NCI-H82 treated with DMSO at 0.1 percent for 48 hours (cell line): ENCODE data around the gene IFNL3.
"Not testable (repeated sequence)": the region's sequence is repeated elsewhere in the genome, so short reads cannot be mapped to it uniquely, and the experiment has no call there.

Experiments used
- DNase-seq: peaks from one replicate; lab custom pipeline; 2025; ENCODE audit not compliant: unreplicated experiment; lab: John Stamatoyannopoulos, UW

IFNL3 gene

GRCh38 chr19:39218230-39219007 is 26.4 kb downstream of the IFNL3 start:
- peak; percentile 89 for DNase-seq

GRCh38 chr19:39217094-39217493 is 27.7 kb downstream of the IFNL3 start:
- DNase-seq, result no peak

- not testable (repeated sequence) for DNase-seq
Measured at GRCh38 chr19:39215323-39215722, 29.5 kb downstream of the IFNL3 start.

GRCh38 chr19:39212375-39212742 is 32.4 kb downstream of the IFNL3 start:
- DNase-seq, result peak; percentile 18

GRCh38 chr19:39211731-39212374 is 33.0 kb downstream of the IFNL3 start:
- no peak for DNase-seq

- no peak for DNase-seq
Measured at GRCh38 chr19:39209196-39209595, 35.6 kb downstream of the IFNL3 start.

GRCh38 chr19:39208175-39208795 is 36.5 kb downstream of the IFNL3 start:
- no peak for DNase-seq

GRCh38 chr19:39207293-39207836 is 37.4 kb downstream of the IFNL3 start:
- DNase-seq, result no peak

- no peak for DNase-seq
Measured at GRCh38 chr19:39206122-39206521, 38.7 kb downstream of the IFNL3 start.

GRCh38 chr19:39205449-39205764 is 39.4 kb downstream of the IFNL3 start:
- DNase-seq, result no peak

- no peak for DNase-seq
Measured at GRCh38 chr19:39203372-39204341, 41.1 kb downstream of the IFNL3 start, which contains the start of gene SYCN. Gene SYCN, minus strand, starts transcription at chr19:39204263. Its CDS starts 9 bp downstream, at chr19:39204254.

- no peak for DNase-seq
Measured at GRCh38 chr19:39202998-39203355, 41.8 kb downstream of the IFNL3 start.

GRCh38 chr19:39200803-39201115 is 44.0 kb downstream of the IFNL3 start:
- no peak for DNase-seq

- no peak for DNase-seq
Measured at GRCh38 chr19:39200066-39200802, 44.6 kb downstream of the IFNL3 start.

GRCh38 chr19:39199025-39199424 is 45.8 kb downstream of the IFNL3 start:
- DNase-seq, result no peak

GRCh38 chr19:39197808-39198207 is 47.0 kb downstream of the IFNL3 start:
- no peak for DNase-seq

- DNase-seq, result no peak
Measured at GRCh38 chr19:39196860-39197562, 47.8 kb downstream of the IFNL3 start, which contains the start of gene NCCRP1. Gene NCCRP1, plus strand, starts transcription at chr19:39196964. Its CDS starts 19 bp downstream, at chr19:39196983.

- DNase-seq, result no peak
Measured at GRCh38 chr19:39196320-39196719, 48.5 kb downstream of the IFNL3 start.

- no peak for DNase-seq
Measured at GRCh38 chr19:39195755-39196154, 49.1 kb downstream of the IFNL3 start.
